ENCODE measurements around the gene GPR176. TPM values are rescaled to one million over a fixed set of nuclear protein-coding genes. Genes with fewer than 3 reads are reported as not detected.

GPR176 gene
- total RNA-seq, 1 donor from 2014 or later, result 52.0 TPM

DNA sequence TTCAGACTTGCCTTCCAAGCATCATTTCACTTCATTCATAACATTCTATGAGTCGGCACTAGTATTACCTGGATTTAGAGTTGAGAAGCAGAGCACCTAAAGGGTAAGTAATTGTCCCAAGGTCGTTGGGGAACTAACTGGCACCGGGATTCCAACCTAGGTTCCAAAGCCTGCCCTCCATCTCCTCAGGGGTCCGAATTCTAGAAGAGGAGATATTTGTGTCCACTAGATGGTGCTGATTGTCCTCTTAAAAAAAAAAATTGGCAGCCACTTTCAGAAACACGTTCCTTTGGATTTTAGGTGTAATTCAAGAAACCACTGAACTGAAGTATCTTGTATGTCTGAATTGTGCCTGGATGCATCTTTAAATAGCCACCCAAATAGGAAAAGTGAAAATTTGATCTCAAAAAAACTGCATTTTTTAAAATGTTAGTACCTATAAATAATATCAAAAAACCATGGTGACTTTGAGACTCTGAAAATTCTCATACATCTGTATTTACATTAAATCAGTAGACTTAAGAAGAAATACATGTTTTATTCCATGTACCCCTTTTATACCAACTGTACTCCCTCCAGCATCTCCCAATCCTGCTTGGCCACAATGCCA lies 133.5 kb downstream of the GPR176 start:
- H3K4me3 ChIP-seq (ENCODE audit: low read depth, low read length), result no peak overlapping the region
- no peak for DNase-seq (ENCODE audit: low read depth)
- H3K36me3 ChIP-seq (ENCODE audit: control insufficient read depth, insufficient read depth, low read length), result no peaks in the 10 kb centered on the region
- H3K27me3 ChIP-seq (ENCODE audit: control insufficient read depth, insufficient read depth, low read length), result no peaks in the 10 kb centered on the region
- peak; percentile 58 for TF ChIP-seq CTCF (IDR thresholded peaks at IDR 0.05; ENCODE audit: insufficient read depth, low read length, poor library complexity, severe bottlenecking)

- Histone ChIP-seq H3K27me3 (ENCODE audit: control insufficient read depth, insufficient read depth, low read length) (no peaks in the 10 kb centered on the region), H3K36me3 (ENCODE audit: control insufficient read depth, insufficient read depth, low read length) (no peaks in the 10 kb centered on the region), H3K4me3 (ENCODE audit: low read depth, low read length) (no peak overlapping the region)
- no peak for TF ChIP-seq CTCF (IDR thresholded peaks at IDR 0.05; ENCODE audit: insufficient read depth, low read length, poor library complexity, severe bottlenecking)
- no peak for DNase-seq (ENCODE audit: low read depth)
Measured at GRCh38 chr15:39785841-39786240, 134.2 kb downstream of the GPR176 start.

DNA sequence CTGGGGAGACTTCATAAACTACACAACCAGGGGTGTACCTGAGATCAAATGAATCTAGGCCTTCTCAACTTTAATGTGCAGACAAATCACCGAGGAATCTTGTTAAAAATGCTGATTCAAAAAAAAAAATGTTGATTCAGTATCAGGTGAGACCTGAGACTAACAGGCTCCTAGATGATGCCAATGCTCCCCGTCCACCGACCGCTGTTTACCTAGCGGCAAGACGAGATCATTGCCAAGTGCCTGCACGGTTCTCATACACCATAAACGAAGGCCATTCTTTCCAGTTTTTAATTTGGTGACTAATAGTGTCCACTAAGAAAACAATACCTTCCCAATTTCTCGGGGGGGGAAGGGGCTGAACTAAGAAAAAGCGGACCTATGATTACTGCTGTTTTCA lies 134.9 kb downstream of the GPR176 start:
- no peaks in the 10 kb centered on the region for H3K27me3 ChIP-seq (ENCODE audit: control insufficient read depth, insufficient read depth, low read length)
- no peak for TF ChIP-seq CTCF (IDR thresholded peaks at IDR 0.05; ENCODE audit: insufficient read depth, low read length, poor library complexity, severe bottlenecking)
- H3K36me3 ChIP-seq (ENCODE audit: control insufficient read depth, insufficient read depth, low read length), result no peaks in the 10 kb centered on the region
- H3K4me3 ChIP-seq (ENCODE audit: low read depth, low read length), result no peak overlapping the region
- DNase-seq (ENCODE audit: low read depth), result no peak

DNA sequence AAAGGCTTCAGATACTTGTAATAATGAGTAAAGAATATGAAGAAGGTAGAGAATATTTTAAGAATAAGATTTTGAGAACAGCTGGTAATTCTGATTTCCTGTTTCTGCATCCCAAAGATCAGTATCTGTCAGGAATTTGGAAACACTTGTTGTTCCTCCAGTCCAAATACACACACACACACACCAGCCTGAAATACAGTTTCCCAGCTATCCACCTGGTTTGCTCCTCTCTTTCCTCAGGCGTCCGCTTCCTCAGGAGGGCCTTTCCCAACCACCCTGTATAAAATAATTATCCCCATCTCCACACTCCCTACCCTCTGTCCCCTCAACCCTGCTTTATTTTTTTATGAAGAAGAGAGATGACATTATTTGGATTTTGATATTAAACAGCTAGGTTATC lies 135.4 kb downstream of the GPR176 start:
- H3K36me3 ChIP-seq (ENCODE audit: control insufficient read depth, insufficient read depth, low read length), result no peaks in the 10 kb centered on the region
- TF ChIP-seq CTCF (IDR thresholded peaks at IDR 0.05; ENCODE audit: insufficient read depth, low read length, poor library complexity, severe bottlenecking), result no peak
- H3K27me3 ChIP-seq (ENCODE audit: control insufficient read depth, insufficient read depth, low read length), result no peaks in the 10 kb centered on the region
- no peak overlapping the region for H3K4me3 ChIP-seq (ENCODE audit: low read depth, low read length)
- DNase-seq (ENCODE audit: low read depth), result no peak

DNA sequence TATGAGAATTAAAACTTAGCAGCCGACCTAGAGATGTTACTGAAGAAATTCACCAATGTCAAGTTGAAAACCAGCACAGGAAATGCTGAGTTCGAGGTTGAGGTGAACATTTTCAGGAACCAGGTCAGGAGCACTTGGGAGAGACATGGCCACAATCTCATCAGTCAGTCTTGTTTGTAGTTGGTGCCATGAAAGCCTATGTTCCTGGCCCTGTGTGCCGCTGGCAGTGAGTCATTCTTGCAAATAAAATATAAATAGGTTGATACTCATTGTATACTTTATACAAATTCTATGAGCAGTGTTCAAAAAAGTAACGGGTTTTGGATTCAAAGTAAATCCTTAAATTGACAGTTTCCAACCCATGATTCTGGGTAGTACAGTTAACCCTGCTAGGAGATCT lies 135.9 kb downstream of the GPR176 start:
- Histone ChIP-seq H3K27me3 (ENCODE audit: control insufficient read depth, insufficient read depth, low read length) (no peaks in the 10 kb centered on the region), H3K4me3 (ENCODE audit: low read depth, low read length) (no peak overlapping the region), H3K36me3 (ENCODE audit: control insufficient read depth, insufficient read depth, low read length) (no peaks in the 10 kb centered on the region)
- no peak for TF ChIP-seq CTCF (IDR thresholded peaks at IDR 0.05; ENCODE audit: insufficient read depth, low read length, poor library complexity, severe bottlenecking)
- no peak for DNase-seq (ENCODE audit: low read depth)

DNA sequence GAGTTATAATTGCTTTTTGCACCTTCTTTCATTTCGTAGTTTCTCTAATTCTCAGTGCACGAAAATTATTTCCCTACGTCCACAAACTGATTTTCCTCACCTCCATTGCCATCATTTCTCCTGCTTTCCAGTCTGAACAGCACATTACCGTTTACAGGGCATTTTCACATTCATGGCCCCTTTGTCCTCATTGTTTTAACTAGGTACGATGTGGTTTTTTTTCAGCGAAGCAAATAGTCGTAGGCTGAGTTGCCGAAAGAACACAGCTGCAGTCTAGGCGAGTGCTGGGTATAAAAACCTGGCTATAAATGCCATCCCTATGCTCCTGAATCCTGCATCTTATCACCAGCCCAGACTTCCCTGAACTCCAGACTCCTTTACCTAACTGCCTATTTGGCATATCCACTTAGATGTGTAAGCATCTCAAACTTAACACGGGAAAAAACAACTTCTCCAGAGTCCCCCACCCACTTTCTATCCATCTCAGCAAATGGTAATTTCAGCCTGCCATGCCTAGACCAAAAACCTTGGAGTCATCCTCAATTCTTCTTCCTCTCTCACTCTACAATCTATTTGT lies 136.7 kb downstream of the GPR176 start:
- Histone ChIP-seq H3K27me3 (ENCODE audit: control insufficient read depth, insufficient read depth, low read length) (no peaks in the 10 kb centered on the region), H3K36me3 (ENCODE audit: control insufficient read depth, insufficient read depth, low read length) (no peaks in the 10 kb centered on the region), H3K4me3 (ENCODE audit: low read depth, low read length) (peak overlapping the region; percentile 91)
- no peak for DNase-seq (ENCODE audit: low read depth)
- TF ChIP-seq CTCF (IDR thresholded peaks at IDR 0.05; ENCODE audit: insufficient read depth, low read length, poor library complexity, severe bottlenecking), result no peak
